Nucleus accumbens (tissue), 56 donors: Measurements from ENCODE around the gene SOX1.

Experiments used
- DNase-seq, 56 donors: peaks; one replicate each; lab custom pipeline; 2025; lab: John Stamatoyannopoulos, UW

The SOX1 gene

DNA sequence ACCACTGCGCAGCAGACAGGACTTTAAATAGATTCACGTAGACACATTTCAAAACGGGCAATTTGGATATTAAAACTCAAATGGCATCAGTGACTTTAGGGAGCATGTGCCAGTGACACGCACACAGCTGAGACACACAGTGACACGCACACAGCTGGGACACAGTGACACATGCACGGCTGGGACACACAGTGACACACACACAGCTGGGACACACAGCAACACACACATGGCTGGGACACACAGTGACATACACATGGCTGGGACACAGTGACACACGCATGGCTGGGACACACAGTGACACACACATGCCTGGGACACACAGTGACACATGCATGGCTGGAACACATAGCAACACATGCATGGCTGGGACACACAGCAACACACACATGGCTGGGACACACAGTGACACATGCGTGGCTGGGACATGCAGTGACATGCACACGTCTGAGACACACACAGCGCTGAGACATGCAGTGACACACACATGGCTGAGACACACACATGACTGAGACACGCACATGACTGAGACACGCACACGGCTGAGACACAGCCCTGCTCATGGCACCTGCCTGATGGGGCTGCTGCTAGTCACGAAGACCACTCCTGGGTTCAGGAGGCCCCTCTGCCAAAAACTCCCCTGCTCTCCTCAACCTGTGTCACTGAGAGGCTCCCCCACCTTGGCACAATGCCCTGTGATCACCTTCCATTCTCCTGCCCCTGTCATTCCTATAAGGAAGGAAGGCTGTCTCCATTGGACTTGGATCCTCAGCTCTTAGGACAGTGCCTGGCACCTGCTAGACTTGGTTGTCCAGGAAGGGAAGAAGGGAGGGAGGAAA lies 52.5 kb downstream of the SOX1 start:
- DNase-seq = no peak

GRCh38 chr13:112120031-112120373 lies 53.1 kb downstream of the SOX1 start:
- no peak for DNase-seq
